Measurements from ENCODE around the gene PLGLB1. TPM values are rescaled to one million over a fixed set of nuclear protein-coding genes. Genes with fewer than 3 reads are reported as not detected.
"Not testable (repeated sequence)": the region's sequence is repeated elsewhere in the genome, so short reads cannot be mapped to it uniquely, and the experiment has no call there.

PLGLB1 gene
- polyA plus RNA-seq, 1 donor (not counting 4 experiments of a cell fraction or from before 2014, with no cell fraction given) = 0.38 TPM

- H3K4me3 ChIP-seq (ENCODE audit: control insufficient read depth in 2 of 3, extremely low read depth in 1 of 3, insufficient read depth in 2 of 3, low read depth in 1 of 3, low read length in 3 of 3); H4K20me1 ChIP-seq (ENCODE audit: control insufficient read depth, extremely low read depth, insufficient read depth, low read length); H3K9me1 ChIP-seq (ENCODE audit: control insufficient read depth, extremely low read depth, insufficient read depth, low read length); dilution Hi-C loops (cut with MboI; ENCODE audit: extremely low pct_ligation_motif_present, low sequenced_read_pairs); H3K4me2 ChIP-seq (ENCODE audit: control insufficient read depth, extremely low read depth, insufficient read depth, low read depth, low read length); H3K27me3 ChIP-seq (ENCODE audit: control insufficient read depth, extremely low read depth, insufficient read depth, low read length); H3K4me1 ChIP-seq (ENCODE audit: control insufficient read depth, extremely low read depth, insufficient read depth, low read length); H3K9me3 ChIP-seq (ENCODE audit: control insufficient read depth, low read depth, low read length); H3K9ac ChIP-seq (ENCODE audit: control insufficient read depth, extremely low read depth, insufficient read depth, low read length); FAIRE-seq; DNase-seq (ENCODE audit: low read depth, low spot score); H3K27ac ChIP-seq (ENCODE audit: control insufficient read depth, insufficient read depth, low read length); H2AFZ ChIP-seq (ENCODE audit: control insufficient read depth, low read length); H3K36me3 ChIP-seq (ENCODE audit: control insufficient read depth in 2 of 2, extremely low read depth in 1 of 2, insufficient read depth in 2 of 2, low read length in 2 of 2); H3K79me2 ChIP-seq (ENCODE audit: control insufficient read depth, insufficient read depth, low read length): not testable (repeated sequence)
Measured at GRCh38 chr2:87014489-87015169, 7.0 kb downstream of the PLGLB1 start.

GRCh38 chr2:87004398-87004797 is 17.2 kb downstream of the PLGLB1 start:
- H3K79me2 ChIP-seq (ENCODE audit: control insufficient read depth, insufficient read depth, low read length); H3K36me3 ChIP-seq (ENCODE audit: control insufficient read depth in 2 of 2, extremely low read depth in 1 of 2, insufficient read depth in 2 of 2, low read length in 2 of 2); dilution Hi-C loops (cut with MboI; ENCODE audit: extremely low pct_ligation_motif_present, low sequenced_read_pairs); H3K4me2 ChIP-seq (ENCODE audit: control insufficient read depth, extremely low read depth, insufficient read depth, low read depth, low read length); H3K9me3 ChIP-seq (ENCODE audit: control insufficient read depth, low read depth, low read length); H3K9ac ChIP-seq (ENCODE audit: control insufficient read depth, extremely low read depth, insufficient read depth, low read length); DNase-seq (ENCODE audit: low read depth, low spot score); H3K4me3 ChIP-seq (ENCODE audit: control insufficient read depth in 2 of 3, extremely low read depth in 1 of 3, insufficient read depth in 2 of 3, low read depth in 1 of 3, low read length in 3 of 3); H4K20me1 ChIP-seq (ENCODE audit: control insufficient read depth, extremely low read depth, insufficient read depth, low read length); H2AFZ ChIP-seq (ENCODE audit: control insufficient read depth, low read length); H3K27ac ChIP-seq (ENCODE audit: control insufficient read depth, insufficient read depth, low read length); H3K27me3 ChIP-seq (ENCODE audit: control insufficient read depth, extremely low read depth, insufficient read depth, low read length); FAIRE-seq; H3K9me1 ChIP-seq (ENCODE audit: control insufficient read depth, extremely low read depth, insufficient read depth, low read length); H3K4me1 ChIP-seq (ENCODE audit: control insufficient read depth, extremely low read depth, insufficient read depth, low read length): not testable (repeated sequence)

Small RNA genes lying within 50 kb of the gene (small RNA-seq; reads per million reads assigned to genes)
- gene AC125232.1 (ENCODE audit: insufficient read length in 3 of 3, low read depth in 3 of 3, low replicate concordance in 1 of 3) = 0 reads per million in 3 experiments

Other genes starting within 250 kb of the PLGLB1 start
- gene CD8A, start 230.9 kb downstream of the PLGLB1 start, polyA plus RNA-seq = 0.02 to 0.19 TPM (median 0.10 TPM) in 3 replicates
- gene CD8B, start 160.0 kb downstream of the PLGLB1 start, polyA plus RNA-seq = not detected in 3 replicates
- gene RGPD1, start 79.7 kb downstream of the PLGLB1 start, polyA plus RNA-seq = 0.08 to 0.28 TPM (median 0.16 TPM) in 3 replicates

Measured in keratinocyte (primary cell).